ENCODE data around the gene COL25A1.
"Not testable (repeated sequence)": the region's sequence is repeated elsewhere in the genome, so short reads cannot be mapped to it uniquely, and the experiment has no call there.

The COL25A1 gene

GRCh38 chr4:109043286-109043685 lies 259.2 kb downstream of the COL25A1 start:
- H3K27me3 ChIP-seq (ENCODE audit: control insufficient read depth, insufficient read depth, low read length): no peaks in the 10 kb centered on the region
- H3K36me3 ChIP-seq (ENCODE audit: control insufficient read depth, low read depth, low read length): no peaks in the 10 kb centered on the region
- no peaks in the 10 kb centered on the region for H3K9me3 ChIP-seq (ENCODE audit: control insufficient read depth, low read depth, low read length)
- no peak overlapping the region for H3K9ac ChIP-seq (ENCODE audit: low read length)
- H3K27ac ChIP-seq (ENCODE audit: low read length): no peak overlapping the region
- no peaks in the 10 kb centered on the region for H3K4me1 ChIP-seq (ENCODE audit: control insufficient read depth, low read depth, low read length)
- H3K4me3 ChIP-seq (ENCODE audit: low read length): no peak overlapping the region

- no peak overlapping the region for H3K27ac ChIP-seq (ENCODE audit: low read length)
- H3K27me3 ChIP-seq (ENCODE audit: control insufficient read depth, insufficient read depth, low read length): no peaks in the 10 kb centered on the region
- H3K4me3 ChIP-seq (ENCODE audit: low read length): no peak overlapping the region
- H3K9ac ChIP-seq (ENCODE audit: low read length): no peak overlapping the region
- H3K36me3 ChIP-seq (ENCODE audit: control insufficient read depth, low read depth, low read length): no peaks in the 10 kb centered on the region
- no peaks in the 10 kb centered on the region for H3K4me1 ChIP-seq (ENCODE audit: control insufficient read depth, low read depth, low read length)
- no peaks in the 10 kb centered on the region for H3K9me3 ChIP-seq (ENCODE audit: control insufficient read depth, low read depth, low read length)
Observed at GRCh38 chr4:109041463-109042360, 260.7 kb downstream of the COL25A1 start.

GRCh38 chr4:109040441-109040840 lies 262.0 kb downstream of the COL25A1 start:
- Histone ChIP-seq H3K9ac (ENCODE audit: low read length) (no peak overlapping the region), H3K4me1 (ENCODE audit: control insufficient read depth, low read depth, low read length) (no peaks in the 10 kb centered on the region), H3K36me3 (ENCODE audit: control insufficient read depth, low read depth, low read length) (no peaks in the 10 kb centered on the region), H3K27ac (ENCODE audit: low read length) (no peak overlapping the region), H3K4me3 (ENCODE audit: low read length) (no peak overlapping the region), H3K9me3 (ENCODE audit: control insufficient read depth, low read depth, low read length) (no peaks in the 10 kb centered on the region), H3K27me3 (ENCODE audit: control insufficient read depth, insufficient read depth, low read length) (no peaks in the 10 kb centered on the region)

GRCh38 chr4:109037026-109037425 lies 265.4 kb downstream of the COL25A1 start:
- Histone ChIP-seq H3K27ac (ENCODE audit: low read length) (no peak overlapping the region), H3K4me1 (ENCODE audit: control insufficient read depth, low read depth, low read length) (no peaks in the 10 kb centered on the region), H3K9ac (ENCODE audit: low read length) (no peak overlapping the region), H3K4me3 (ENCODE audit: low read length) (no peak overlapping the region), H3K9me3 (ENCODE audit: control insufficient read depth, low read depth, low read length) (no peaks in the 10 kb centered on the region), H3K27me3 (ENCODE audit: control insufficient read depth, insufficient read depth, low read length) (no peaks in the 10 kb centered on the region), H3K36me3 (ENCODE audit: control insufficient read depth, low read depth, low read length) (no peaks in the 10 kb centered on the region)

- Histone ChIP-seq H3K27me3 (ENCODE audit: control insufficient read depth, insufficient read depth, low read length) (no peaks in the 10 kb centered on the region), H3K4me3 (ENCODE audit: low read length) (no peak overlapping the region), H3K4me1 (ENCODE audit: control insufficient read depth, low read depth, low read length) (no peaks in the 10 kb centered on the region), H3K9me3 (ENCODE audit: control insufficient read depth, low read depth, low read length) (no peaks in the 10 kb centered on the region), H3K27ac (ENCODE audit: low read length) (no peak overlapping the region), H3K9ac (ENCODE audit: low read length) (no peak overlapping the region), H3K36me3 (ENCODE audit: control insufficient read depth, low read depth, low read length) (no peaks in the 10 kb centered on the region)
Observed at GRCh38 chr4:109033993-109034392, 268.5 kb downstream of the COL25A1 start.

- no peak overlapping the region for H3K27ac ChIP-seq (ENCODE audit: low read length)
- no peak overlapping the region for H3K4me3 ChIP-seq (ENCODE audit: low read length)
- no peaks in the 10 kb centered on the region for H3K4me1 ChIP-seq (ENCODE audit: control insufficient read depth, low read depth, low read length)
- no peak overlapping the region for H3K9ac ChIP-seq (ENCODE audit: low read length)
- H3K27me3 ChIP-seq (ENCODE audit: control insufficient read depth, insufficient read depth, low read length): no peaks in the 10 kb centered on the region
- no peaks in the 10 kb centered on the region for H3K9me3 ChIP-seq (ENCODE audit: control insufficient read depth, low read depth, low read length)
- H3K36me3 ChIP-seq (ENCODE audit: control insufficient read depth, low read depth, low read length): no peaks in the 10 kb centered on the region
Observed at GRCh38 chr4:109032671-109033070, 269.8 kb downstream of the COL25A1 start.

GRCh38 chr4:109029987-109030386 lies 272.5 kb downstream of the COL25A1 start:
- no peak overlapping the region for H3K9ac ChIP-seq (ENCODE audit: low read length)
- H3K27ac ChIP-seq (ENCODE audit: low read length): no peak overlapping the region
- no peaks in the 10 kb centered on the region for H3K4me1 ChIP-seq (ENCODE audit: control insufficient read depth, low read depth, low read length)
- no peaks in the 10 kb centered on the region for H3K27me3 ChIP-seq (ENCODE audit: control insufficient read depth, insufficient read depth, low read length)
- no peak overlapping the region for H3K4me3 ChIP-seq (ENCODE audit: low read length)
- H3K9me3 ChIP-seq (ENCODE audit: control insufficient read depth, low read depth, low read length): no peaks in the 10 kb centered on the region
- H3K36me3 ChIP-seq (ENCODE audit: control insufficient read depth, low read depth, low read length): no peaks in the 10 kb centered on the region

- Histone ChIP-seq H3K36me3 (ENCODE audit: control insufficient read depth, low read depth, low read length) (no peaks in the 10 kb centered on the region), H3K27ac (ENCODE audit: low read length) (no peak overlapping the region), H3K27me3 (ENCODE audit: control insufficient read depth, insufficient read depth, low read length) (no peaks in the 10 kb centered on the region), H3K9me3 (ENCODE audit: control insufficient read depth, low read depth, low read length) (no peaks in the 10 kb centered on the region), H3K4me3 (ENCODE audit: low read length) (no peak overlapping the region), H3K9ac (ENCODE audit: low read length) (no peak overlapping the region), H3K4me1 (ENCODE audit: control insufficient read depth, low read depth, low read length) (no peaks in the 10 kb centered on the region)
Observed at GRCh38 chr4:109027016-109027500, 275.4 kb downstream of the COL25A1 start.

GRCh38 chr4:109026588-109026987 lies 275.9 kb downstream of the COL25A1 start:
- H3K9me3 ChIP-seq (ENCODE audit: control insufficient read depth, low read depth, low read length): no peaks in the 10 kb centered on the region
- H3K4me3 ChIP-seq (ENCODE audit: low read length): no peak overlapping the region
- no peak overlapping the region for H3K27ac ChIP-seq (ENCODE audit: low read length)
- no peak overlapping the region for H3K9ac ChIP-seq (ENCODE audit: low read length)
- H3K36me3 ChIP-seq (ENCODE audit: control insufficient read depth, low read depth, low read length): no peaks in the 10 kb centered on the region
- H3K27me3 ChIP-seq (ENCODE audit: control insufficient read depth, insufficient read depth, low read length): no peaks in the 10 kb centered on the region
- H3K4me1 ChIP-seq (ENCODE audit: control insufficient read depth, low read depth, low read length): no peaks in the 10 kb centered on the region

GRCh38 chr4:109025471-109026076 lies 276.9 kb downstream of the COL25A1 start:
- Histone ChIP-seq H3K36me3 (ENCODE audit: control insufficient read depth, low read depth, low read length) (no peaks in the 10 kb centered on the region), H3K4me3 (ENCODE audit: low read length) (no peak overlapping the region), H3K27me3 (ENCODE audit: control insufficient read depth, insufficient read depth, low read length) (no peaks in the 10 kb centered on the region), H3K4me1 (ENCODE audit: control insufficient read depth, low read depth, low read length) (no peaks in the 10 kb centered on the region), H3K9ac (ENCODE audit: low read length) (no peak overlapping the region), H3K9me3 (ENCODE audit: control insufficient read depth, low read depth, low read length) (no peaks in the 10 kb centered on the region), H3K27ac (ENCODE audit: low read length) (no peak overlapping the region)

- Histone ChIP-seq H3K27ac (ENCODE audit: low read length) (no peak overlapping the region), H3K4me1 (ENCODE audit: control insufficient read depth, low read depth, low read length) (no peaks in the 10 kb centered on the region), H3K9me3 (ENCODE audit: control insufficient read depth, low read depth, low read length) (no peaks in the 10 kb centered on the region), H3K9ac (ENCODE audit: low read length) (no peak overlapping the region), H3K27me3 (ENCODE audit: control insufficient read depth, insufficient read depth, low read length) (no peaks in the 10 kb centered on the region), H3K4me3 (ENCODE audit: low read length) (no peak overlapping the region), H3K36me3 (ENCODE audit: control insufficient read depth, low read depth, low read length) (no peaks in the 10 kb centered on the region)
Observed at GRCh38 chr4:109022961-109023360, 279.5 kb downstream of the COL25A1 start.

- not testable (repeated sequence) for H3K36me3 ChIP-seq (ENCODE audit: control insufficient read depth, low read depth, low read length); H3K27ac ChIP-seq (ENCODE audit: low read length); H3K27me3 ChIP-seq (ENCODE audit: control insufficient read depth, insufficient read depth, low read length); H3K9ac ChIP-seq (ENCODE audit: low read length); H3K9me3 ChIP-seq (ENCODE audit: control insufficient read depth, low read depth, low read length); H3K4me1 ChIP-seq (ENCODE audit: control insufficient read depth, low read depth, low read length); H3K4me3 ChIP-seq (ENCODE audit: low read length)
Observed at GRCh38 chr4:109021630-109022029, 280.8 kb downstream of the COL25A1 start.
